Psoas muscle (tissue), 8 donors: ENCODE results near the gene ATN1. TPM values are rescaled to one million over a fixed set of nuclear protein-coding genes. Genes with fewer than 3 reads are reported as not detected.

Source experiments
- ATAC-seq, 4 donors: fragments of 200-7000 bp; cut with Tn5 transposase; one replicate each; pipeline ENCODE4 v1.9.1; 2020; ENCODE audit warnings: moderate library complexity in 3 of 4, mild to moderate bottlenecking in 2 of 4
- DNase-seq, 2 donors: peaks; one replicate each; pipeline ENCODE4 v3.0.0-alpha.2; 2020
- H3K27ac ChIP-seq: fragments of 200-600 bp; one replicate; pipeline ENCODE4 v1.8.0; 2022
- H3K27me3 ChIP-seq, 3 donors: fragments of 200-600 bp in 1 of 3; one replicate each; pipeline versions ENCODE4 v1.6.1 to v1.8.0; 2013 to 2022; ENCODE audit warnings: low read length in 2 of 3, mild to moderate bottlenecking in 2 of 3, moderate library complexity in 1 of 3; ENCODE audit not compliant: insufficient read depth in 3 of 3
- H3K36me3 ChIP-seq, 2 donors: fragments of 200-600 bp in 1 of 2; one replicate each; pipeline versions ENCODE4 v1.6.1 to v1.8.0; 2013 to 2022; ENCODE audit warnings: low read depth in 1 of 2, mild to moderate bottlenecking in 1 of 2, moderate library complexity in 1 of 2; ENCODE audit not compliant: insufficient read depth in 1 of 2
- H3K4me1 ChIP-seq: fragments of 200-600 bp; one replicate; pipeline ENCODE4 v1.8.0; 2022
- H3K4me3 ChIP-seq: fragments of 200-600 bp; one replicate; pipeline ENCODE4 v1.8.0; 2022; ENCODE audit warnings: mild to moderate bottlenecking
- H3K9me3 ChIP-seq: fragments of 200-600 bp; one replicate; pipeline ENCODE4 v1.8.0; 2022
- WGBS, 3 donors: extraction: QIAGEN DNeasy Blood & Tissue Kit; methylation state at CpG; one replicate each; pipeline versions ENCODE4 v1.1.6 to v1.1.7; 2013; 5-methylcytosine and 5-hydroxymethylcytosine counted together
- intact Hi-C, 2 donors: fragments of 100-400 bp; cut with DNase I; formaldehyde crosslinking; loops; one replicate each; pipeline versions ENCODE4 v1.11.0 to v1.14.2; 2022
- polyA plus RNA-seq, 3 donors: library from polyadenylated mRNA; stranded (reverse); fragments of 200-250 nt; gene quantifications; one replicate each; pipeline ENCODE4 v1.2.3, GENCODE V29; 2013
- total RNA-seq, 4 donors: library from RNA; stranded (reverse); fragmentation: NEBNext Ultra II Directional in 2 of 4; extraction: Animal tissue kit (Norgen Biotek cat#: 25700) in 2 of 4; gene quantifications; one replicate each; pipeline versions ENCODE4 v1.2.1 to v1.2.4, GENCODE V29; 2021 to 2023
- TF ChIP-seq, protein P1 (sequence below): fragments of 200-600 bp; IDR thresholded peaks from one replicate; pipeline ENCODE4 v1.8.0; 2022; ENCODE audit warnings: antibody characterized with exemption
- donor health status: healthy with polysubstance abuse.
- donor health status: DM: no; HTN: no; CAD: no; lungs with moderate emphysema.
- donor health status: Bipolar disorder and iron deficiency.
- donor health status: healthy.
- donor health status: DM: yes; HTN: yes; CAD: no.
- donor health status: DM: no; HTN: no; CAD: no.
- donor health status: DM: no; HTN: no; CAD: no.
- donor health status: DM: yes; HTN: yes; CAD: no.

The ATN1 gene
- total and polyA plus RNA-seq, 7 donors: 24.9 to 55.8 (median 46.0) TPM

DNA sequence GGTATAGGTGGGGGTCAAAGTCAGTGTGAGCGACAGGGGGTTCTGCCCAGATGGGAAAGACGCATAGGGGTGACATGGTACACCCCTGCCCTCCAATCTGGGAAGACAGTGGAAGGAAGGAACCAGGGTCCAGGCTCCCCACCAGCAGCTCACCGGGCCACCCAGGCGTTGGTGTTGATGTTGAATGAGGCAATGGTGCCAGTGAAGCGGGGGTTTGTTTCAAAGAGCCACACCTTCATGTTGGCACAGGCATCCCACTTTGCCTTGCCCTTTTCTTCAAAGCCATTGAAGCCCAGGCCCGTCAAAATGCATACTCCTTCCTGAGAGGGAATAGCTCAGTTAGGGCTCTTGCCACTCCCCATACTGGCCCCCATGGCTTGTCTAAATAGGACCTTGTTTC is 50.4 kb downstream of the ATN1 start:
- Histone ChIP-seq H3K36me3 (peaks cover 33 to 94% of the 10 kb centered on the region in 2 donors), H3K27me3 (no peaks in the 10 kb centered on the region), H3K4me3 (no peak overlapping the region), H3K9me3 (no peaks in the 10 kb centered on the region), H3K4me1 (peaks cover 2% of the 10 kb centered on the region), H3K27ac (peak overlapping the region; percentile 43)
- WGBS, 3 donors: 76 to 80% (median 79%) methylated on average over 6 of the region's 6 CpGs
- ATAC-seq (no peak), DNase-seq (no peak)
- intact Hi-C loops: no loop called here
- TF ChIP-seq, protein P1, sequence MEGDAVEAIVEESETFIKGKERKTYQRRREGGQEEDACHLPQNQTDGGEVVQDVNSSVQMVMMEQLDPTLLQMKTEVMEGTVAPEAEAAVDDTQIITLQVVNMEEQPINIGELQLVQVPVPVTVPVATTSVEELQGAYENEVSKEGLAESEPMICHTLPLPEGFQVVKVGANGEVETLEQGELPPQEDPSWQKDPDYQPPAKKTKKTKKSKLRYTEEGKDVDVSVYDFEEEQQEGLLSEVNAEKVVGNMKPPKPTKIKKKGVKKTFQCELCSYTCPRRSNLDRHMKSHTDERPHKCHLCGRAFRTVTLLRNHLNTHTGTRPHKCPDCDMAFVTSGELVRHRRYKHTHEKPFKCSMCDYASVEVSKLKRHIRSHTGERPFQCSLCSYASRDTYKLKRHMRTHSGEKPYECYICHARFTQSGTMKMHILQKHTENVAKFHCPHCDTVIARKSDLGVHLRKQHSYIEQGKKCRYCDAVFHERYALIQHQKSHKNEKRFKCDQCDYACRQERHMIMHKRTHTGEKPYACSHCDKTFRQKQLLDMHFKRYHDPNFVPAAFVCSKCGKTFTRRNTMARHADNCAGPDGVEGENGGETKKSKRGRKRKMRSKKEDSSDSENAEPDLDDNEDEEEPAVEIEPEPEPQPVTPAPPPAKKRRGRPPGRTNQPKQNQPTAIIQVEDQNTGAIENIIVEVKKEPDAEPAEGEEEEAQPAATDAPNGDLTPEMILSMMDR: no peak

- WGBS, 3 donors: 73 to 88% (median 78%) methylated on average over 3 of the region's 3 CpGs
- TF ChIP-seq, protein P1: no peak
- Histone ChIP-seq H3K9me3 (no peaks in the 10 kb centered on the region), H3K27me3 (no peaks in the 10 kb centered on the region), H3K36me3 (peaks cover 36 to 98% of the 10 kb centered on the region in 2 donors), H3K27ac (peak overlapping the region; percentile 43), H3K4me3 (no peak overlapping the region), H3K4me1 (no peaks in the 10 kb centered on the region)
- intact Hi-C loops: no loop called here
- no peak for DNase-seq
- peak in 1 of 4 donors; percentile 22 for ATAC-seq
Measured at GRCh38 chr12:6978611-6979011, 50.9 kb downstream of the ATN1 start.

- Histone ChIP-seq H3K4me3 (no peak overlapping the region), H3K27me3 (no peaks in the 10 kb centered on the region), H3K4me1 (no peaks in the 10 kb centered on the region), H3K9me3 (no peaks in the 10 kb centered on the region), H3K36me3 (peaks cover 36 to 100% of the 10 kb centered on the region in 2 donors), H3K27ac (peak overlapping the region; percentile 43)
- ATAC-seq (no peak), DNase-seq (no peak)
- WGBS, 3 donors: 51 to 76% (median 61%) methylated on average over 6 of the region's 6 CpGs
- TF ChIP-seq, protein P1: no peak
- intact Hi-C loops: no loop called here
Measured at GRCh38 chr12:6979021-6979420, 51.3 kb downstream of the ATN1 start.

- H3K36me3 ChIP-seq: peaks cover 36 to 100% of the 10 kb centered on the region in 2 donors
- ATAC-seq (no peak), DNase-seq (no peak)
- H3K27me3 ChIP-seq: no peaks in the 10 kb centered on the region
- no peak overlapping the region for H3K4me3 ChIP-seq
- TF ChIP-seq, protein P1: no peak
- no peak overlapping the region for H3K27ac ChIP-seq
- H3K9me3 ChIP-seq: no peaks in the 10 kb centered on the region
- no peaks in the 10 kb centered on the region for H3K4me1 ChIP-seq
- 73 to 81% (median 77%) methylated on average over 3 of the region's 3 CpGs for WGBS, 3 donors
- intact Hi-C loops: no loop called here
Measured at GRCh38 chr12:6979453-6979852, 51.7 kb downstream of the ATN1 start.

DNA sequence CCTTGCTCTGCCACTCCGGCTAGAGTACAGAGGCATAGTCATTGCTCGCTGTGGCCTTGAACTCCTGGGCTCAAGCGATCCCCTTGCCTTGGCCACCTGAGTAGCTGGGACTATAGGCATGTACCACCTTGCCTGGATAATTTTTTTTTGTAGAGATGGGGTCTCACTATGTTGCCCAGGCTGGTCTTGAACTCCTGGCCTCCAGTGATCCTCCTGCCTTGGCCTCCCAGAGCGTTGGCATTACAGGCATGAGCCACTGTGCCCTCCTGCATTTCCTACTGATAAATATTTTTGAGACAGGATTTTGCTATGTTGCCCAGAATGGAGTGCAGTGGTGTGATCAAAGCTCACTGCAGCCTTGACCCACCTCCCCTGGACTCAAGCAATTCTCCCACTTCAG is 52.3 kb downstream of the ATN1 start:
- intact Hi-C loops: no loop called here

More for the DNA sequence above, 52.3 kb downstream of the ATN1 start:
- Histone ChIP-seq H3K27ac (no peak overlapping the region), H3K4me1 (no peaks in the 10 kb centered on the region), H3K9me3 (no peaks in the 10 kb centered on the region), H3K4me3 (no peak overlapping the region), H3K27me3 (no peaks in the 10 kb centered on the region), H3K36me3 (peaks cover 32 to 97% of the 10 kb centered on the region in 2 donors)
- TF ChIP-seq, protein P1: no peak
- WGBS, 3 donors: 95 to 97% (median 97%) methylated on average over 4 of the region's 4 CpGs
- no peak for ATAC-seq
- DNase-seq: no peak
